Measurements from ENCODE around the gene ZNF683. TPM values are rescaled to one million over a fixed set of nuclear protein-coding genes. Genes with fewer than 3 reads are reported as not detected.

ZNF683 gene
- total and polyA plus RNA-seq, 10 of the 15 experiments (the other 5 are each of a cell fraction or from before 2014, with no cell fraction given) = not detected

DNA sequence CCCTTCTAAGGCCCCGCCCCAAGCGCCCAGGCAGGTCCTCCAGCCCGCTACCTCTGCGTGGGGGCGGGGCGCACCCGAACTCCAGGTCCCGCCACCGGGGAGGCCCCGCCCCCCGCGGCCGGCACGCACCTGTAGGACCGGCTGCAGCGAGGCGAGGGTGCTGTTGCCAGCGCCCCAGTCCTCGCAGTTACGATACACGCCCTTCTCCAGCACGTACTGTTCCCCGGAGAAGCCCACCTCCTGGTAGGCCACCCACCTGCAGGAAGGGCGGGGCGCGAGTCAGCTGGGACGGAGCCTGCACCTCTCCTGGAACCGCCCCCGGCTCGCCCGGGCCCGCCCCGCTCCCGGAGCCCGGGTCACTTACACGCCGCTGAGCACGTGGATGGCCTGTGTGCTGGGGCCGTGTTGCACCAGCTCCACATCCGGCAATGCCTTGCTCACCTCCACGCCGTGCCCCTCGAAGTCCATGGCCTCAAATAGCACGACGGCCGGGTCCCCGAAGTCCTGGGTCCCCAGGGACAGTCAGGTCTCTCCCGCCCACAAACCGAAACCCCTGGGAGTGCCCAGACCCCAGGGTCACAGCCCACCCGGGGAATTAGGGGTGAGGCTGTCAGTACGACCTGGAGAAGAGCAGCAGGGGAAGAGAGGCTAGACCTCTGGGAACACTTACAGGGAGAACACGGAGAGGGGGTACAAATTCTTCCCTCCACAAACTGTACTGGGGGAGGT is 35.9 kb downstream of the ZNF683 start (continued):
- TF ChIP-seq DPF2 (IDR thresholded peaks at IDR 0.05) = no peak
- no peak for TF ChIP-seq CHD4 (IDR thresholded peaks at IDR 0.05)
- no peak for TF ChIP-seq TBL1XR1 (IDR thresholded peaks at IDR 0.05; ENCODE audit: low read depth, low read length)
- no peak for TF ChIP-seq GATAD2B (conservative IDR thresholded peaks at IDR 0.05; ENCODE audit: low read depth)
- no peak for TF ChIP-seq TCF3 (IDR thresholded peaks at IDR 0.05; ENCODE audit: borderline replicate concordance, insufficient read depth, low read depth, low read length)
- TF ChIP-seq, protein P1, sequence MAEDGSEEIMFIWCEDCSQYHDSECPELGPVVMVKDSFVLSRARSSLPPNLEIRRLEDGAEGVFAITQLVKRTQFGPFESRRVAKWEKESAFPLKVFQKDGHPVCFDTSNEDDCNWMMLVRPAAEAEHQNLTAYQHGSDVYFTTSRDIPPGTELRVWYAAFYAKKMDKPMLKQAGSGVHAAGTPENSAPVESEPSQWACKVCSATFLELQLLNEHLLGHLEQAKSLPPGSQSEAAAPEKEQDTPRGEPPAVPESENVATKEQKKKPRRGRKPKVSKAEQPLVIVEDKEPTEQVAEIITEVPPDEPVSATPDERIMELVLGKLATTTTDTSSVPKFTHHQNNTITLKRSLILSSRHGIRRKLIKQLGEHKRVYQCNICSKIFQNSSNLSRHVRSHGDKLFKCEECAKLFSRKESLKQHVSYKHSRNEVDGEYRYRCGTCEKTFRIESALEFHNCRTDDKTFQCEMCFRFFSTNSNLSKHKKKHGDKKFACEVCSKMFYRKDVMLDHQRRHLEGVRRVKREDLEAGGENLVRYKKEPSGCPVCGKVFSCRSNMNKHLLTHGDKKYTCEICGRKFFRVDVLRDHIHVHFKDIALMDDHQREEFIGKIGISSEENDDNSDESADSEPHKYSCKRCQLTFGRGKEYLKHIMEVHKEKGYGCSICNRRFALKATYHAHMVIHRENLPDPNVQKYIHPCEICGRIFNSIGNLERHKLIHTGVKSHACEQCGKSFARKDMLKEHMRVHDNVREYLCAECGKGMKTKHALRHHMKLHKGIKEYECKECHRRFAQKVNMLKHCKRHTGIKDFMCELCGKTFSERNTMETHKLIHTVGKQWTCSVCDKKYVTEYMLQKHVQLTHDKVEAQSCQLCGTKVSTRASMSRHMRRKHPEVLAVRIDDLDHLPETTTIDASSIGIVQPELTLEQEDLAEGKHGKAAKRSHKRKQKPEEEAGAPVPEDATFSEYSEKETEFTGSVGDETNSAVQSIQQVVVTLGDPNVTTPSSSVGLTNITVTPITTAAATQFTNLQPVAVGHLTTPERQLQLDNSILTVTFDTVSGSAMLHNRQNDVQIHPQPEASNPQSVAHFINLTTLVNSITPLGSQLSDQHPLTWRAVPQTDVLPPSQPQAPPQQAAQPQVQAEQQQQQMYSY (CRISPR knock-in tag; IDR thresholded peaks at IDR 0.05) = no peak
- no peak for TF ChIP-seq MEF2A (IDR thresholded peaks at IDR 0.05; ENCODE audit: insufficient read depth, low read depth, low read length)
- no peak for TF ChIP-seq ETV6 (conservative IDR thresholded peaks at IDR 0.05 in 1 of 2, IDR thresholded peaks at IDR 0.05 in 1 of 2; ENCODE audit: borderline replicate concordance in 1 of 2, low read depth in 1 of 2)
- no peak for TF ChIP-seq ZNF217 (IDR thresholded peaks at IDR 0.05)
- no peak for TF ChIP-seq IKZF2 (IDR thresholded peaks at IDR 0.05)
- peak in 1 of 2 experiments; percentile 55; a peak in 1 of 4 replicates for TF ChIP-seq BHLHE40 (IDR thresholded peaks at IDR 0.05; ENCODE audit: borderline replicate concordance in 1 of 2, low read depth in 2 of 2, low read length in 1 of 2)
